Measurements from ENCODE around the gene RNF223.
"Not testable (repeated sequence)": the region's sequence is repeated elsewhere in the genome, so short reads cannot be mapped to it uniquely, and the experiment has no call there.

The RNF223 gene

DNA sequence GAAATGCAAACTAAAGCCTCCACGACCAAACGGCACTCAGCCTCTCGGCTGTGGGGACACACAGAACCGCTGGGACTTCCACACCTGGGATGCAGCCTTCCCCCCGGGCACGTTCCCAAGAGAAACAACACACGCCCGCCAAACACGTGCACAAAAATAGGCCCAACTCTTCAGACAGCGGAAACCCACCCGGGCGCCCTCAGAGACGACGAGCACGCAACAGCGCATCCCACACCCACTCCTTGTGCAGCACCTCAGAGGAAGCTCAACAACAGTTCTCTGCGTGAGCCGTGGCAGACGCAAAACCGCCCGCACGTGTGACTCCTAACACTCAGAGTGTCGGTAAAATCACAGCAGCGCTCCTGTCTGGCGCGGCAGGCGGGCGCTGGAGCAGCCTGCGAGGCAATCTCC is 36.5 kb upstream of the RNF223 start:
- in situ Hi-C loops (cut with MboI; ENCODE audit: low sequenced_read_pairs) = no loop called here

GRCh38 chr1:1109743-1110142 is 35.6 kb upstream of the RNF223 start:
- in situ Hi-C loops (cut with MboI; ENCODE audit: low sequenced_read_pairs) = no loop called here

DNA sequence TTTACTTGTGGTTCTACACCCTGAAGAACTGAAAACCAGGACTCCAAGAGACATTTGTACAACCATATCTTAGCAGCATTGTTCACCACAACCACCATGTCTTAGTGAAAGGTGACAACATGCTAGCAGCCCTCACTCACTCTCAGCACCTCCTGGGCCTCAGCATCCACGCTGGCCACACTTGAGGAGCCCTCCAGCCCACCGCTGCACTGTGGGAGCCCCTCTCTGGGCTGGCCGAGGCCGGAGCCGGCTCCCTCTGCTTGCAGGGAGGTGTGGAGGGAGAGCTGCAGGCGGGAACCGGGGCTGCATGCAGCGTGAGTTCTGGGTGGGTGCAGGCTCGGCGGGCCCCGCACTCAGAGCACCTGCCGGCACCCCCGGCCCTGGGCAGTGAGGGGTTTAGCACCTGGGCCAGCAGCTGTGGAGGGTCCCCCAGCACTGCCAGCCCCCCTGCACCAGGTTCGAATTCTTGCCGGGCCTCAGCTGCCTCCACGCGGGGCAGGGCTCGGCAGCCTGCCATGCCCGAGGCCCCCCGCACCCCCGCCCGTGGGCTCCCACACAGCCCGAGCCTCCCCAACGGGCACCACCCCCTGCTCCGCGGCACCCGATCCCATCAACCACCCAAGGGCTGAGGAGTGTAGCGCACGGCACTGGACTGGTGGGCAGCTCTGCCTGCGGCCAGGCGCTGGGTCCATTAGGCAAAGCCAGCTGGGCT is 32.6 kb upstream of the RNF223 start:
- in situ Hi-C loops (cut with MboI; ENCODE audit: low sequenced_read_pairs) = no loop called here

DNA sequence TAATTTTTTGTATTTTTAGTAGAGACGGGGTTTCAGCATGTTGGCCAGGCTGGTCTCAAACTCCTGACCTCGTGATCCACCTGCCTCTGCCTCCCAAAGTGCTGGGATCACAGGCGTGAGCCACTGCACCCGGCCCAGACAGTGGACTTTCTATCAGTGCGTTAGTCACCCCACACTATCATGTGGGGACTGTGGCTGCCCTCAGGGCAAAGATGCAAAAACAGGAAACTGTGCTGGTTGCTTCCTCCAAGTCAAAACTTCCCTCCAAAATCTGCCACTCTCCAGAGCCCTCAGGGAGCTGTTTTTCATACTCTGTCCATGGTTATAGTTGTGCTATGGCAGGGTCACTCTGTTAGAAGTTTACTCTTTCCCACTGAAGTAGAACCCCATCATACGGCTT is 30.0 kb upstream of the RNF223 start:
- in situ Hi-C loops (cut with MboI; ENCODE audit: low sequenced_read_pairs) = not testable (repeated sequence)

GRCh38 chr1:1101503-1101902 is 27.4 kb upstream of the RNF223 start:
- in situ Hi-C loops (cut with MboI; ENCODE audit: low sequenced_read_pairs) = no loop called here

DNA sequence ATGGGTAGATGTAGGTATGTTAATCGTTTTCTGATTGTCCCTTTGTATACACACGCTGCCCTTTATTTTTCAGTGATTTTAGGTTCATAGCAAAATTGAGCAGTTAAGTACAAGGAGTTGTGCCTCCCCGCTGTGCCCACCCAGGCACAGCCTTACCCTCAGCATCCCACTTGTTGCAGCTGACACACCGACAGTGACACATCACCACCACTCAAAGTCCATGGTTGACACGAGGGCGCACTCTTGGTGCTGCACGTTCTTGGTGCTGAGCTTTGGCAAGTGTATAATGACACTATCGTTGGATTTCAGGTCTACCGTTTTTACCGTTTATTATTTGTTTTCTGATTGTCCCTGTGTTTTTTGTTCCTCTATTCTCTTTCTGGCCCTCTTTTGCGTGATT is 26.2 kb upstream of the RNF223 start:
- in situ Hi-C loops (cut with MboI; ENCODE audit: low sequenced_read_pairs) = no loop called here

GRCh38 chr1:1099506-1100183 is 25.5 kb upstream of the RNF223 start:
- in situ Hi-C loops (cut with MboI; ENCODE audit: low sequenced_read_pairs) = no loop called here

DNA sequence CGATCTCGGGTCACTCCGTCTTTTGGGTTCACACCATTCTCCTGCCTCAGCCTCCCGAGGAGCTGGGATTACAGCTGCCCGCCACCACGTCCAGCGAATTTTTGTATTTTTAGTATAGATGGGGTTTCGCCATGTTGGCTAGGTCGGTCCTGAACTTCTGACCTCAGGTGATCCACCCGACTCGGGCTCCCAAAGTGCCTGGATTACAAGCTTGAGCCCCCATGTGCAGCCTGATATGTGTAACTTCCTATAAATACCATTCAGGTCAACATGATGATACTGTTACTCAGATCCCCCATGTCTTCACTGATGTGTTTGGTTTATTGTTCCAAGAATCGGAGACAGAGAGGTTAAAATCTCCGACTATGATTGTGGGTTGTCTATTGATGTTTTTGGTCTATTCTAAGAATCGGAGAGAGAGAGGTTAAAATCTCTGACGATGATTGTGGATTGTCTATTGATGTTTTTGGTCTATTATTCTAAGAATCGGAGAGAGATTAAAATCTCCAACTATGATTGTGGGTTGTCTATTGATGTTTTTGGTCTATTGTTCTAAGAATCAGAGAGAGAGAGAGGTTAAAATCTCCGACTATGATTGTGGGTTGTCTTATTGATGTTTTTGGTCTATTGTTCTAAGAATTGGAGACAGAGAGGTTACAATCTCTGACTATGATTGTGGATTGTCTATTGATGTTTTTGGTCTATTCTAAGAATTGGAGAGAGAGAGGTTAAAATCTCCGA is 24.7 kb upstream of the RNF223 start:
- in situ Hi-C loops (cut with MboI; ENCODE audit: low sequenced_read_pairs) = no loop called here

DNA sequence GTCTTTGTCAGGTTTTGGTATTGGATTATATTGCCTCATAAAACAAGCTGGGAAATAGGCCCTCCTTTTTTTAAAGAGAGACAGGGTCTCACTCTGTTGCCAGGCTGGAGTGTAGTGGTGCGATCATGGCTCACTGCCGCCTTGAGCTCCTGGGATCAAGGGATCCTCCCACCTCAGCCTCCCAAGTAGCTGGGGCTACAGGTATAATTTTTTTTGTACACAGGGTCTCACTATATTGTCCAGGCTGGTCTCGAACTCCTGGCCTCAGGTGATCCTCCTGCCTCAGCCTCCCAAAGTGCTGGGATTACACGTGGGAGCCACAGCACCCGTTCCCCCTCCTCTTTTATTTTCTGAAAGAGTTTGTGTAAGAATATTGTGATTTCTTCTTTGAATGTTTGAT is 22.0 kb upstream of the RNF223 start:
- in situ Hi-C loops (cut with MboI; ENCODE audit: low sequenced_read_pairs) = not testable (repeated sequence)

- in situ Hi-C loops (cut with MboI; ENCODE audit: low sequenced_read_pairs) = no loop called here
Observed at GRCh38 chr1:1094981-1095380, 20.9 kb upstream of the RNF223 start.

DNA sequence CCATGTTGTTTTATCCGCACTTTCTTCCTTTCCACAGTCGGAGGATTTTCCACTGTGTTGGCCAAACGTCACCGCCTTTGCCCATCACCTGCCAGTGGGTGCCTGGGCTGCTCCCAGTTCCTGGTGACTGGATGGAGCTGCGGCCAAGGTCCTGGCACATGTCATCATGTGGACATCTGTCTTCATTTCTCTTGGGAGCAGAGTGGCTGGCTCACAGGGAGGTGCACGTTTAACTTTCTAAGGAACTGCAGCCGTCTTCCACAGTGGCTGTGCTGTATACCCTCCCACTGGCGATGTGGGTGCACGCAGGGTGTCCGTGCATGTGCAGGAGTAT is 19.5 kb upstream of the RNF223 start:
- in situ Hi-C loops (cut with MboI; ENCODE audit: low sequenced_read_pairs) = no loop called here

DNA sequence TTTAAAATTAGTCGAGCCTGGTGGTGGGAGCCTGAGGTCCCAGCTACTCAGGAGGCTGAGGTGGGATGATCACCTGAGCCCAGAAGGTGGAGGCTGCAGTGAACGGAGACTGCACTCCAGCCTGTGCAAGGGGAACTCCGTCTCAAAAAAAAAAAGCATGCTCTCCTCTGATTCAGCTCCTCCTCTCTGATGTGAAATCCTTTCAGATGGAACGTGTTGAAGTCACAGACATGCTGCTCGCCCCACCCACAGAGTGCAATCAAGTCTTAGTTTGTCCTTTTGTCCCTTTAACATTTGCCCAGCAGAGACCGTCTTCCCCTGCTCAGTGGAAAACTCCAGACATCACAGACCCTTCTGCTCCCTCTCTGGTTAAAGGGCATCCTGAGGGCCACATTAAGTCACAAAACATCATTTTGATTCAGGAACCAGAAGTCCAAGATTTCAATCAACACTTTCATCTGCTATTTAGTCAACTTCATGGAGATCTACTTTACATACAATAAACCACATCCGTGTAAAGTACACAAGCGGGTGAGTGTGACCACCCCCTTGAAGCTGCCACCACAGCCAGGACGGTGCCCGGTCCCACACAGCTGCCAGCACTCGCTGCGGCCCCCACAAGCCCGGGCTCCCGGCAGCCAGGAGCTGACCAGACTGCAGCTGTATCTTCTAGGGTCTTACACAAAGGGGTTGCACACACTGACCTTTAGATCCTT is 18.9 kb upstream of the RNF223 start:
- in situ Hi-C loops (cut with MboI; ENCODE audit: low sequenced_read_pairs) = no loop called here

DNA sequence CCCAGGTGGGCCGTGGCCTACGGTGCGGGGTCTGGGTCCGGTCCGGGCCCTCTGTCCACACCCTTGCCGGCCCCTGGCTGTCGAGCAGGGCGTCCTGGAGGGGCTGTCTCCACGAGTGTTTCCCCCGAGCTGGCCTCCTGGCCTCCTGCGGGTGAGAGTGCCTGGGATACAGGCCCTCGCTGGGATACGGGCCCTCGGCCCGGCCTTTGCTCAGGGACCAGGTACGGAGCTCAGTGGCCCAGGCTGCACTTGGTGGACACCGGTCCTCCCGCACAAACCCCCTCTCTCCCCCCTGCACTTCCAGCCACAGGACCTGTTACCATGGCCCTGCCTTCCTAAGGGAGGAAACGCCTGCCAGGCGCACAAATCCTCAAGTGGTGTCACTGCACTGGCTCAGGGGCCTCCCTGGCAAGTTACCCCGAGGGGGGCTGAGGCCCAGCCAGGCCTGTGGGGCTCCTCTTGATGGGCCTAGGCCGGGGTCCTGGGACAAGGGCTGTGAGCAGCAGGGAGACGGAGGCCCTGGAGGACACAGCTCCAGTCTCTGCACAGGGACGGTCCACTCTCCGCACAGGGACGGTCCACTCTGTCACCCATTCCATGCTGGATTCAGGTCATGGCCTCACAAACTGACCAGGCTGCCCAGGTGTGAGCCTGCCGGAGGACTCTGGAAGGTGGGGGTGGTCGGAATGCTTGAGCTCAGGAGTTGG is 18.2 kb upstream of the RNF223 start:
- in situ Hi-C loops (cut with MboI; ENCODE audit: low sequenced_read_pairs) = no loop called here

- in situ Hi-C loops (cut with MboI; ENCODE audit: low sequenced_read_pairs) = no loop called here
Observed at GRCh38 chr1:1091344-1092148, 17.4 kb upstream of the RNF223 start.

DNA sequence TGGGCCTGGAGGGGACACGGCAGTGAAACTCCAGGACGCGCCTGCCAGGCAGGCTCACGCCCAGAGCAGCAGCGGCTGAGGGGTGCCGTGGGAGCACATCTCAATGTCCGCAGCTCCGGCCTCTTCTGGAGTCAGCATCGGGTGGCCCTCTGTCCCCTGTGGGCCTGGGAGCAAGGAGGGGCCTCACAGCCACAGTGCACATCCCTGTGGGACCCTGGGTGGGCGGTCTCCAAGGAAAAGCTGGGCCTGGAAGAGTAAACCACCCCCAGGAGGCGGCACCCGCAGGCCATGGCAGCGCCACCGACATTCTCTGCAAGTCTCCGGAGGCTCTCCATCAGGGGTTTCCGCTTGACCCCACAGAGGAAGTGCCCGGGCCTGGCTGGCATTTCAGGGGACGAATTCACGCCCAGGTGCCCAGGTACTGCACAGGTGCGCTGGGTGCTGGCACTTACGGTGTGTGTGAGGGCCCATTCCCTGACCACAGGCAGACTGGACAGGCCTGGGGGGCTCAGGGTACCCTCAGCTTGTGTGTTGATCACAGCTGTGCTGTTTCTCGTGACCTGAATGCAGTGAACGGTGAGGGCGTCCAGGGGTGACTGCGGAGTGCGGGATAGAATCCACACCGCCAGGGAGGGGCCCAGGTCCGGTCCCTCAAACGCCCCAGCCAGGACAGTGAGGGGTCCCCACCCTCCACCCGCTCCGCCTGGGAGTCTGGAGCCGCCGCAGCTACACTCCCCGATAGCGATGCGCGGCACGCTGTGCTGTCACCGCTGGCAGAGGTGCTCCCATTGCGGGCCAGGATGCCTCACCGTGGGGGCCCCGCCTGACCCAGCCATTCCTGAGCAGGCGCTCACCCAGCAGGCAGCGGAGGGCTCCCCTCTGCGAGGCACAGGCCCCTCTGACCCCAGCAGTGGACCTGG is 16.6 kb upstream of the RNF223 start:
- in situ Hi-C loops (cut with MboI; ENCODE audit: low sequenced_read_pairs) = no loop called here

DNA sequence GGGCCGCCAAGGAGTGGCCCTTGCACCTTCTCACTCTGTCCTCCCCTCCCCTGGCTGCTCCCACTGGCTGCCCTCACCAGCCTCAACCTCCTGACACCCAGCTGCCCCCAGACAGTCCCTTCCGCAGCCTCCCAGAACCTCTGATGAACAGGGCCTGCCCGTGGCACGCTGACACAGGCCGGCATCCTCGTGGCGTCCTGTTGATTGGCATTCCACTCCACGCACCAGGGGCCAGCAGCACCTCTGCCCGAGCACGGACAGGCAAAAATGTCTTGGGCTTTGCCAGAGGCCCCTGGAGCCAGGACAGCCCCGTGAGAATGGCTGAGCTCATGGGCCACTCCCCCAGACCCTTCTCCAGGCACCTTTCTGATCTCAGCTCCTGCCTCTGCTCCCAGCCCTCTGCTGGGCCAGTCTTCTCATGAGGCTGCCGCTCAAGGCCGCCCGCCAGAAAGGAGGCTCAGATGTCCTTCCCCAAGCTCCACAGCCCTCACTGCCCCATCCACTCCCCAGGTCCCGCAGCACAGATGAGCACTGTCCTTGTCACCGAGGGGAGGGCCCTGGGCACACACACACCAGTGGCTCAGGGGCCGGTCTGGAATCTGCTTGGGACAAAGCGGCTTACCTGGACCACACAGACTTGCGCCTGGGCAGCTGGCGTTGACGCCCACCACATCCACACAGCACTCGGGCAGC is 15.8 kb upstream of the RNF223 start:
- in situ Hi-C loops (cut with MboI; ENCODE audit: low sequenced_read_pairs) = no loop called here

- in situ Hi-C loops (cut with MboI; ENCODE audit: low sequenced_read_pairs) = no loop called here
Observed at GRCh38 chr1:1088801-1089680, 14.9 kb upstream of the RNF223 start.
